ENCODE data around the gene CDIP1. TPM values are rescaled to one million over a fixed set of nuclear protein-coding genes. Genes with fewer than 3 reads are reported as not detected.
A peak's percentile ranks its signal among the peaks of the same experiment; 100 is the strongest.

CDIP1 gene
- total RNA-seq, 1 donor from 2014 or later, result 7.8 TPM

- Histone ChIP-seq H3K27me3 (ENCODE audit: control insufficient read depth in 3 of 3, insufficient read depth in 3 of 3, low read length in 3 of 3) (no peaks in the 10 kb centered on the region), H3K4me1 (ENCODE audit: control insufficient read depth in 3 of 3, insufficient read depth in 3 of 3, low read length in 3 of 3) (peaks cover 39 to 54% (median 40%) of the 10 kb centered on the region in 3 donors), H3K9ac (ENCODE audit: low read depth in 1 of 3, low read length in 3 of 3) (peak overlapping the region in 1 of 3 donors; percentile 45), H3K4me3 (ENCODE audit: low read length in 3 of 3) (no peak overlapping the region), H3K27ac (ENCODE audit: low read depth, low read length) (no peak overlapping the region), H3K9me3 (ENCODE audit: control insufficient read depth in 3 of 3, low read length in 3 of 3) (no peaks in the 10 kb centered on the region), H3K36me3 (ENCODE audit: control insufficient read depth in 3 of 3, insufficient read depth in 3 of 3, low read length in 3 of 3) (peaks cover 0 to 5% (median 0%) of the 10 kb centered on the region in 3 donors)
These were observed 20.5 kb downstream of the CDIP1 start for GRCh38 chr16:4517812-4518680.

- Histone ChIP-seq H3K27me3 (ENCODE audit: control insufficient read depth in 3 of 3, insufficient read depth in 3 of 3, low read length in 3 of 3) (no peaks in the 10 kb centered on the region), H3K36me3 (ENCODE audit: control insufficient read depth in 3 of 3, insufficient read depth in 3 of 3, low read length in 3 of 3) (peaks cover 15 to 26% (median 18%) of the 10 kb centered on the region in 3 donors), H3K4me3 (ENCODE audit: low read length in 3 of 3) (no peak overlapping the region), H3K9ac (ENCODE audit: low read depth in 1 of 3, low read length in 3 of 3) (no peak overlapping the region), H3K9me3 (ENCODE audit: control insufficient read depth in 3 of 3, low read length in 3 of 3) (no peaks in the 10 kb centered on the region), H3K4me1 (ENCODE audit: control insufficient read depth in 3 of 3, insufficient read depth in 3 of 3, low read length in 3 of 3) (peaks cover 30 to 44% (median 34%) of the 10 kb centered on the region in 3 donors), H3K27ac (ENCODE audit: low read depth, low read length) (peak overlapping the region; percentile 50)
These were observed 22.9 kb downstream of the CDIP1 start for GRCh38 chr16:4515611-4516233.

- Histone ChIP-seq H3K27ac (ENCODE audit: low read depth, low read length) (peak overlapping the region; percentile 50), H3K9me3 (ENCODE audit: control insufficient read depth in 3 of 3, low read length in 3 of 3) (no peaks in the 10 kb centered on the region), H3K27me3 (ENCODE audit: control insufficient read depth in 3 of 3, insufficient read depth in 3 of 3, low read length in 3 of 3) (no peaks in the 10 kb centered on the region), H3K4me1 (ENCODE audit: control insufficient read depth in 3 of 3, insufficient read depth in 3 of 3, low read length in 3 of 3) (peaks cover 30 to 42% (median 34%) of the 10 kb centered on the region in 3 donors), H3K36me3 (ENCODE audit: control insufficient read depth in 3 of 3, insufficient read depth in 3 of 3, low read length in 3 of 3) (peaks cover 22 to 34% (median 27%) of the 10 kb centered on the region in 3 donors), H3K4me3 (ENCODE audit: low read length in 3 of 3) (no peak overlapping the region), H3K9ac (ENCODE audit: low read depth in 1 of 3, low read length in 3 of 3) (peak overlapping the region in 1 of 3 donors; percentile 50)
These were observed 24.0 kb downstream of the CDIP1 start for GRCh38 chr16:4514606-4515005.

- peak overlapping the region; percentile 50 for H3K27ac ChIP-seq (ENCODE audit: low read depth, low read length)
- H3K4me3 ChIP-seq (ENCODE audit: low read length in 3 of 3), result no peak overlapping the region
- peak overlapping the region in 1 of 3 donors; percentile 45 for H3K9ac ChIP-seq (ENCODE audit: low read depth in 1 of 3, low read length in 3 of 3)
- H3K36me3 ChIP-seq (ENCODE audit: control insufficient read depth in 3 of 3, insufficient read depth in 3 of 3, low read length in 3 of 3), result peaks cover 26 to 40% (median 35%) of the 10 kb centered on the region in 3 donors
- no peaks in the 10 kb centered on the region for H3K27me3 ChIP-seq (ENCODE audit: control insufficient read depth in 3 of 3, insufficient read depth in 3 of 3, low read length in 3 of 3)
- H3K9me3 ChIP-seq (ENCODE audit: control insufficient read depth in 3 of 3, low read length in 3 of 3), result no peaks in the 10 kb centered on the region
- H3K4me1 ChIP-seq (ENCODE audit: control insufficient read depth in 3 of 3, insufficient read depth in 3 of 3, low read length in 3 of 3), result peaks cover 30 to 36% (median 31%) of the 10 kb centered on the region in 3 donors
These were observed 24.7 kb downstream of the CDIP1 start for GRCh38 chr16:4513881-4514280.

DNA sequence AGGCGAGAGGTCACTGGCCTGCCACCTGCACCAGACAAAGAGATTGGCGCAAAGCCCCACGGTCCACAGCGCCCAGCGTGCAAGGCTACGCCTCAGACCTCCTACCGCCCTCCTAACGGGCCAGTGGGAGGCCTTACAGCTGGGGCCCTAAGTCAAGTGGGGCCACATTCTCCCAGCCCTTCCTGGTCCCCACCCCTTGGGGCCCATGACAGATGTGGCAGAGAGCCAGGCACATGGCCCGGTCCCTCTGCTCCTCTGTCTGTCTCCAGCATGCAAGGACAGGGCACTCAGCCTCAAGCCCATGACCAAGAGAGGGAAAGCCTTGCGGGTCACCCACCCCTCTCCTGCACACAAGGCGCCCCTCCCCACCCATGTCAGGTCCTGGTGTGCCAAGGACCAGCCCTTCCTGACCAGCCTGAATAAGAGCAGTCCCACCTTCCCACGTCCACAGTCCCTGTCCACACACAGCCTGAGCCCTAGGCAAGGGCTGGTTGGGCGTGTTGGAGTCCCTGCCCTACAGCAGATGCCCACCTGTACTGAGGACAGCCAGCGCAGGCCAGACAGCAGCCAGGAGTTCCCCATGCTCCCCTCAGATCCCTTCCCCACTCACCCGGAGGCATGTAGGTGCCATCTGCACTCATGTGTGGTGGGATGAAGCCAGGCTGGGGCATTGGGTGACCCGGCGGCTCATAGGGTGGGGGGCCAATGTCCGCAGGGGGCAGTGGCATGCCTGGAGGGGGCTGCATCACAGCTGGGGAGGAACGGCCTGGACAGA lies 25.3 kb downstream of the CDIP1 start:
- Histone ChIP-seq H3K4me1 (ENCODE audit: control insufficient read depth in 3 of 3, insufficient read depth in 3 of 3, low read length in 3 of 3) (peaks cover 30 to 36% (median 31%) of the 10 kb centered on the region in 3 donors), H3K4me3 (ENCODE audit: low read length in 3 of 3) (no peak overlapping the region), H3K27ac (ENCODE audit: low read depth, low read length) (no peak overlapping the region), H3K36me3 (ENCODE audit: control insufficient read depth in 3 of 3, insufficient read depth in 3 of 3, low read length in 3 of 3) (peaks cover 32 to 46% (median 41%) of the 10 kb centered on the region in 3 donors), H3K9ac (ENCODE audit: low read depth in 1 of 3, low read length in 3 of 3) (no peak overlapping the region), H3K9me3 (ENCODE audit: control insufficient read depth in 3 of 3, low read length in 3 of 3) (no peaks in the 10 kb centered on the region), H3K27me3 (ENCODE audit: control insufficient read depth in 3 of 3, insufficient read depth in 3 of 3, low read length in 3 of 3) (no peaks in the 10 kb centered on the region)

DNA sequence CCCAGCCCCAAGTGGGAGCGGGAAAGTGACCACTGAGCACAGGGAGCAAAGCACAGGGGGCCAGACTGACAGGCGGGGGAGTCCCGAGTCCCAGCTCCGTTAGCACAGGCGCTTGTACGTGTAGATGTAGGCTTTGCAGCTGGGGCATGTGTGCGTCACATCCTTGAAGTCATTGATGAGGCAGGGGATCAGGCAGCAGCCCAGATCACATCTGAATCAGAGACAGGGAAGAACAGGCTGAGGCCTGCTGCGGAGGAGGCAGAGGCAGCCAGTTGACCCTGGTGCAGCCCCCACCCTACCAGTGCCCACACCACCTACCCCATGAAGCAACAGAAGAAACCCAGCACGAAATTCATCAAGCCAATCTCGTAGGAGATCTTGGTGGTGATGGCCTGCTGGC lies 26.1 kb downstream of the CDIP1 start:
- H3K36me3 ChIP-seq (ENCODE audit: control insufficient read depth in 3 of 3, insufficient read depth in 3 of 3, low read length in 3 of 3), result peaks cover 40 to 54% (median 49%) of the 10 kb centered on the region in 3 donors
- H3K27me3 ChIP-seq (ENCODE audit: control insufficient read depth in 3 of 3, insufficient read depth in 3 of 3, low read length in 3 of 3), result no peaks in the 10 kb centered on the region
- no peaks in the 10 kb centered on the region for H3K9me3 ChIP-seq (ENCODE audit: control insufficient read depth in 3 of 3, low read length in 3 of 3)
- no peak overlapping the region for H3K9ac ChIP-seq (ENCODE audit: low read depth in 1 of 3, low read length in 3 of 3)
- H3K27ac ChIP-seq (ENCODE audit: low read depth, low read length), result no peak overlapping the region
- H3K4me1 ChIP-seq (ENCODE audit: control insufficient read depth in 3 of 3, insufficient read depth in 3 of 3, low read length in 3 of 3), result peaks cover 29 to 36% (median 30%) of the 10 kb centered on the region in 3 donors
- H3K4me3 ChIP-seq (ENCODE audit: low read length in 3 of 3), result no peak overlapping the region

GRCh38 chr16:4511441-4512082 lies 27.0 kb downstream of the CDIP1 start:
- peaks cover 29 to 37% (median 30%) of the 10 kb centered on the region in 3 donors for H3K4me1 ChIP-seq (ENCODE audit: control insufficient read depth in 3 of 3, insufficient read depth in 3 of 3, low read length in 3 of 3)
- H3K9me3 ChIP-seq (ENCODE audit: control insufficient read depth in 3 of 3, low read length in 3 of 3), result no peaks in the 10 kb centered on the region
- H3K27me3 ChIP-seq (ENCODE audit: control insufficient read depth in 3 of 3, insufficient read depth in 3 of 3, low read length in 3 of 3), result no peaks in the 10 kb centered on the region
- H3K27ac ChIP-seq (ENCODE audit: low read depth, low read length), result no peak overlapping the region
- H3K9ac ChIP-seq (ENCODE audit: low read depth in 1 of 3, low read length in 3 of 3), result peak overlapping the region in 1 of 3 donors; percentile 45
- no peak overlapping the region for H3K4me3 ChIP-seq (ENCODE audit: low read length in 3 of 3)
- peaks cover 46 to 57% (median 51%) of the 10 kb centered on the region in 3 donors for H3K36me3 ChIP-seq (ENCODE audit: control insufficient read depth in 3 of 3, insufficient read depth in 3 of 3, low read length in 3 of 3)

DNA sequence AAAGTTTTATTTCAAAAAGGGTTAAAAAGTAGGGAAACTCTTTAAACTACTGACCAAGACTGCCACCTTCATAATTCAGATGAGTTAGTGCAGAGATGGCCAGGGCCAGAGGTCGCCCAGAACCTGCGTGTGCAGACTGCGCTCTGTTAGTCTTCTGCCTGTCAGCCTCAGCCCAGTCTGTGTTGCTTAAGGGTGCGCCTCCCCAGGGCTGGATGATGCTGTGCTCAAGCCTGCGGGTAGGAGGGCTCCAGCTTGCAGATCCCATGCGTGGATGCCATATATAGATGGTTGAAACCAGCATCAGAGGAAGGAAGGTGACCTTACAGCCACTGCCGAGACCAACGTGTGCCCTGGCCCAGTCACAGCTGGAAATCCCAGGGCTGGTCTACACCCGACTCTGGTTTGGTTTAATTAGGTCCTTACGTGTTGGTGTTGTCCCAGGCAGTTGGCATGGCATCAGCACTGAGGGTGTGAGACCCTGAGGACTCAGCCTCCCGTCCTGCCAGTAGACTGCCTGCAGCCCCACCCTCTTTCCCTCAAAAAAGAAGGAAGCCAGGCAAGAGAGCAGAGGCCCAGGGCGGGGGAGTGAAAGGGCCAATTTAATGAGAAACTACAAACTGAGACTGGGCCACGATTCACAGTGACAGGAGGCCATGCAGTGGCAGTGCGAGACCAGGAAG lies 27.7 kb downstream of the CDIP1 start:
- no peaks in the 10 kb centered on the region for H3K9me3 ChIP-seq (ENCODE audit: control insufficient read depth in 3 of 3, low read length in 3 of 3)
- H3K4me1 ChIP-seq (ENCODE audit: control insufficient read depth in 3 of 3, insufficient read depth in 3 of 3, low read length in 3 of 3), result peaks cover 28 to 39% (median 35%) of the 10 kb centered on the region in 3 donors
- no peaks in the 10 kb centered on the region for H3K27me3 ChIP-seq (ENCODE audit: control insufficient read depth in 3 of 3, insufficient read depth in 3 of 3, low read length in 3 of 3)
- H3K27ac ChIP-seq (ENCODE audit: low read depth, low read length), result no peak overlapping the region
- no peak overlapping the region for H3K4me3 ChIP-seq (ENCODE audit: low read length in 3 of 3)
- peak overlapping the region in 1 of 3 donors; percentile 45 for H3K9ac ChIP-seq (ENCODE audit: low read depth in 1 of 3, low read length in 3 of 3)
- H3K36me3 ChIP-seq (ENCODE audit: control insufficient read depth in 3 of 3, insufficient read depth in 3 of 3, low read length in 3 of 3), result peaks cover 49 to 57% (median 51%) of the 10 kb centered on the region in 3 donors

DNA sequence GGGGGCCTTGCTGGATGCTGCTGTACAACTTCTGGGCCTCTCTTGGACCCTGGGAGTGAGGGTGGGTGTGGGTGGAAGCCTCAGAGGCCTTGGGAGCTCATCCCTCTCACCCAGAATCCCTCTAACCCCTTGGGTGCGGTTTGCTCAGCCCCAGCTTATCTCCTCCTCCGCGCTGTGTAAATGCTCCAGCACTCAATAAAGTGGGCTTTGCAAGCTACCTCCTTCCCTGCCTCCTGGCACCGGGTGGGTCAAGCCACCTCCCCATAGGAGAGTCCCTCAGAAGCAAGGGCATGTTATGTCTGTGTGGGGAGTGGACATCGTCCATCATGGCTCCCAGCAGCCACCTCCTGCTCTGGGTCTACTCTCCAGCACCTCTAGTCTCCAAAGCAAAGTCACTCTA lies 28.4 kb downstream of the CDIP1 start:
- H3K4me1 ChIP-seq (ENCODE audit: control insufficient read depth in 3 of 3, insufficient read depth in 3 of 3, low read length in 3 of 3), result peaks cover 21 to 35% (median 35%) of the 10 kb centered on the region in 3 donors
- peaks cover 49 to 57% (median 51%) of the 10 kb centered on the region in 3 donors for H3K36me3 ChIP-seq (ENCODE audit: control insufficient read depth in 3 of 3, insufficient read depth in 3 of 3, low read length in 3 of 3)
- no peak overlapping the region for H3K9ac ChIP-seq (ENCODE audit: low read depth in 1 of 3, low read length in 3 of 3)
- no peak overlapping the region for H3K27ac ChIP-seq (ENCODE audit: low read depth, low read length)
- no peaks in the 10 kb centered on the region for H3K9me3 ChIP-seq (ENCODE audit: control insufficient read depth in 3 of 3, low read length in 3 of 3)
- H3K27me3 ChIP-seq (ENCODE audit: control insufficient read depth in 3 of 3, insufficient read depth in 3 of 3, low read length in 3 of 3), result no peaks in the 10 kb centered on the region
- H3K4me3 ChIP-seq (ENCODE audit: low read length in 3 of 3), result no peak overlapping the region

Measured in skeletal muscle tissue (tissue), 4 donors.